ENCODE measurements around the gene PKD2.

- TF ChIP-seq CTCF (IDR thresholded peaks at IDR 0.05; ENCODE audit: poor library complexity) (no peak), EZH2 (IDR thresholded peaks at IDR 0.05; ENCODE audit: borderline replicate concordance) (no peak), EZH2phosphoT487 (IDR thresholded peaks at IDR 0.05; ENCODE audit: low read depth, severe bottlenecking, unreplicated experiment) (no peak)
Measured at GRCh38 chr4:88027611-88028608, 20.5 kb downstream of the PKD2 start.

Data from hepatocyte (in vitro differentiated cells).